ENCODE data around the gene IL32.

The IL32 gene

GRCh38 chr16:3020604-3021448, 44.6 kb upstream of the IL32 start (continued):
- TF ChIP-seq ZNF24 (tag by site-specific recombination; IDR thresholded peaks at IDR 0.05) (peak; percentile 84), ZBTB1 (tag by site-specific recombination; IDR thresholded peaks at IDR 0.05) (peak; percentile 85), ZNF157 (tag by site-specific recombination; IDR thresholded peaks at IDR 0.05) (no peak), ZNF239 (tag by site-specific recombination; IDR thresholded peaks at IDR 0.05) (peak; percentile 35; the same call in 1 of the 2 replicates), ZNF280D (tag by site-specific recombination; IDR thresholded peaks at IDR 0.05) (no peak)

DNA sequence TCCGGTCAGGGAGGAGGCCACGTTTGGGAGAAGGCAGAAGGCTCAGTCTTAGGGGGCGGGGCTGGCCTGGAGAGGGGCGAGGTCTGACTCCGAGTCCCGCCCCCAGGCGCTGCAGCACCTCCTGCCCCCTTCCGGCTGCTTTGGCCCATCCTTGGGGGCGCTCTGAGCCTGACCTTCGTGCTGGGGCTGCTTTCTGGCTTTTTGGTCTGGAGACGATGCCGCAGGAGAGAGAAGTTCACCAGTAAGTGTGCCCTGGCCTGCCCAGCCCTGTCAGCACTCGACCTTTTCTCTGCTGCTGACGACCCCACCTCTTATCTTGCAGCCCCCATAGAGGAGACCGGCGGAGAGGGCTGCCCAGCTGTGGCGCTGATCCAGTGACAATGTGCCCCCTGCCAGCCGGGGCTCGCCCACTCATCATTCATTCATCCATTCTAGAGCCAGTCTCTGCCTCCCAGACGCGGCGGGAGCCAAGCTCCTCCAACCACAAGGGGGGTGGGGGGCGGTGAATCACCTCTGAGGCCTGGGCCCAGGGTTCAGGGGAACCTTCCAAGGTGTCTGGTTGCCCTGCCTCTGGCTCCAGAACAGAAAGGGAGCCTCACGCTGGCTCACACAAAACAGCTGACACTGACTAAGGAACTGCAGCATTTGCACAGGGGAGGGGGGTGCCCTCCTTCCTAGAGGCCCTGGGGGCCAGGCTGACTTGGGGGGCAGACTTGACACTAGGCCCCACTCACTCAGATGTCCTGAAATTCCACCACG, 43.8 kb upstream of the IL32 start:
- Histone ChIP-seq H3K4me3 (ENCODE audit: low read depth, low read length) (peak overlapping the region; percentile 75), H3K27ac (ENCODE audit: extremely low read depth, low read depth, low read length) (peak overlapping the region; percentile 54), H3K36me3 (ENCODE audit: control insufficient read depth in 2 of 2, insufficient read depth in 1 of 2, low read length in 2 of 2) (peaks cover 0 to 14% of the 10 kb centered on the region in 2 experiments; a peak in 1 of 3 replicates), H3K9me3 (ENCODE audit: control insufficient read depth, insufficient read depth, low read depth, low read length) (no peaks in the 10 kb centered on the region), H3K4me1 (ENCODE audit: control insufficient read depth, insufficient read depth, low read length) (peaks cover 21% of the 10 kb centered on the region)
- CTCF ChIA-PET = interaction anchor here (0.6 to 4.1 kb wide), 9 partner anchors 10 to 69 kb away, joined by 3 to 41 read pairs (median 3); no protein-coding TSS in a partner anchor
- POLR2A ChIA-PET = interaction anchor here (0.6 to 11.9 kb wide), 17 partner anchors 9 to 321 kb away, joined by 3 to 247 read pairs (median 6); partner anchors contain the start of genes CLDN9, FLYWCH2, KREMEN2 and PAQR4
- TF ChIP-seq ZNF398 (tag by site-specific recombination; IDR thresholded peaks at IDR 0.05) (peak; percentile 88), ZBTB6 (tag by site-specific recombination; IDR thresholded peaks at IDR 0.05) (peak; percentile 99), SP3 (tag by site-specific recombination; IDR thresholded peaks at IDR 0.05) (peak; percentile 10; the same call in 1 of the 2 replicates), CTCF (tag by site-specific recombination; IDR thresholded peaks at IDR 0.05) (peak; percentile 97), ZSCAN30 (tag by site-specific recombination; IDR thresholded peaks at IDR 0.05) (peak; percentile 35; the same call in 1 of the 2 replicates), ZNF513 (tag by site-specific recombination; IDR thresholded peaks at IDR 0.05) (no peak), KLF9 (tag by site-specific recombination; IDR thresholded peaks at IDR 0.05; ENCODE audit: low read depth) (peak; percentile 91), ZBTB17 (tag by site-specific recombination; IDR thresholded peaks at IDR 0.05) (peak; percentile 48), ZNF629 (tag by site-specific recombination; IDR thresholded peaks at IDR 0.05) (no peak; the same call in none of the 2 replicates), ZBTB26 (tag by site-specific recombination; optimal IDR thresholded peaks at IDR 0.05) (no peak), EGR2 (tag by site-specific recombination; IDR thresholded peaks at IDR 0.05; ENCODE audit: low read depth) (peak; percentile 68), ZNF426 (tag by site-specific recombination; IDR thresholded peaks at IDR 0.05) (no peak), ZNF24 (tag by site-specific recombination; IDR thresholded peaks at IDR 0.05) (peak; percentile 96), SP2 (tag by site-specific recombination; IDR thresholded peaks at IDR 0.05) (peak; percentile 84), ZBTB20 (tag by site-specific recombination; IDR thresholded peaks at IDR 0.05) (peak; percentile 12; the same call in 1 of the 2 replicates), KLF16 (tag by site-specific recombination; IDR thresholded peaks at IDR 0.05) (peak; percentile 40; the same call in 1 of the 2 replicates), ZNF2 (tag by site-specific recombination; IDR thresholded peaks at IDR 0.05) (peak; percentile 17), ZIC2 (tag by site-specific recombination; IDR thresholded peaks at IDR 0.05) (peak; percentile 89)

All from HEK293 (cell line).